Measurements from ENCODE around the gene PKD1.

The PKD1 gene

GRCh38 chr16:2046893-2047329 lies 88.8 kb downstream of the PKD1 start:
- Mint-ChIP-seq H3K27ac (peak overlapping the region; percentile 86 to 96 (median 89)), H3K27me3 (ENCODE audit: low read depth) (no peaks in the 10 kb centered on the region), H3K36me3 (ENCODE audit: low read depth) (peaks cover 9% of the 10 kb centered on the region), H3K9me3 (no peaks in the 10 kb centered on the region), H3K4me3 (peak overlapping the region; percentile 93 to 95 (median 94)), H3K4me1 (peaks cover 15% of the 10 kb centered on the region)
- TF ChIP-seq CTCF (IDR thresholded peaks at IDR 0.05; ENCODE audit: unreplicated experiment in 3 of 3), result no peak

- H3K27me3 Mint-ChIP-seq (ENCODE audit: low read depth), result no peaks in the 10 kb centered on the region
Observed at GRCh38 chr16:2045965-2046892, 89.5 kb downstream of the PKD1 start.

GRCh38 chr16:2044541-2044940 lies 91.2 kb downstream of the PKD1 start:
- no peak overlapping the region for H3K4me3 Mint-ChIP-seq
- no peaks in the 10 kb centered on the region for H3K9me3 Mint-ChIP-seq
- H3K36me3 Mint-ChIP-seq (ENCODE audit: low read depth), result no peaks in the 10 kb centered on the region
- H3K4me1 Mint-ChIP-seq, result peaks cover 18% of the 10 kb centered on the region
- peak overlapping the region in 1 of 3 experiments; percentile 37 for H3K27ac Mint-ChIP-seq
- no peak for TF ChIP-seq CTCF (IDR thresholded peaks at IDR 0.05; ENCODE audit: unreplicated experiment in 3 of 3)
- no peaks in the 10 kb centered on the region for H3K27me3 Mint-ChIP-seq (ENCODE audit: low read depth)

More at GRCh38 chr16:2045965-2046892, 89.5 kb downstream of the PKD1 start:
- H3K36me3 Mint-ChIP-seq (ENCODE audit: low read depth), result peaks cover 5% of the 10 kb centered on the region
- peaks cover 15% of the 10 kb centered on the region for H3K4me1 Mint-ChIP-seq
- peak overlapping the region; percentile 93 to 95 (median 94) for H3K4me3 Mint-ChIP-seq
- H3K9me3 Mint-ChIP-seq, result no peaks in the 10 kb centered on the region
- peak overlapping the region; percentile 86 to 96 (median 89) for H3K27ac Mint-ChIP-seq
- TF ChIP-seq CTCF (IDR thresholded peaks at IDR 0.05; ENCODE audit: unreplicated experiment in 3 of 3), result no peak

GRCh38 chr16:2043667-2044451 lies 91.8 kb downstream of the PKD1 start:
- Mint-ChIP-seq H3K9me3 (no peaks in the 10 kb centered on the region), H3K4me1 (peaks cover 25% of the 10 kb centered on the region), H3K27ac (no peak overlapping the region), H3K27me3 (ENCODE audit: low read depth) (no peaks in the 10 kb centered on the region), H3K36me3 (ENCODE audit: low read depth) (no peaks in the 10 kb centered on the region), H3K4me3 (no peak overlapping the region)
- TF ChIP-seq CTCF (IDR thresholded peaks at IDR 0.05; ENCODE audit: unreplicated experiment in 3 of 3), result no peak

GRCh38 chr16:2042986-2043666 lies 92.6 kb downstream of the PKD1 start:
- H3K36me3 Mint-ChIP-seq (ENCODE audit: low read depth), result no peaks in the 10 kb centered on the region

More at GRCh38 chr16:2042986-2043666, 92.6 kb downstream of the PKD1 start:
- Mint-ChIP-seq H3K4me1 (peaks cover 30% of the 10 kb centered on the region), H3K27me3 (ENCODE audit: low read depth) (no peaks in the 10 kb centered on the region), H3K9me3 (no peaks in the 10 kb centered on the region), H3K4me3 (peak overlapping the region; percentile 4 to 62 (median 40)), H3K27ac (peak overlapping the region; percentile 40 to 63 (median 60))
- TF ChIP-seq CTCF (IDR thresholded peaks at IDR 0.05; ENCODE audit: unreplicated experiment in 3 of 3), result no peak
